Measurements from ENCODE around the gene OR52E8. TPM values are rescaled to one million over a fixed set of nuclear protein-coding genes. Genes with fewer than 3 reads are reported as not detected.

OR52E8 gene
- total RNA-seq (not detected in 2 replicates), polyA plus RNA-seq (not detected in 2 replicates)

- Histone ChIP-seq H3K27ac (no peak within 1 kb of the TSS), H3K9me3 (ENCODE audit: low read depth) (no peaks in the 10 kb centered on the region), H3K79me2 (no peaks in the 10 kb centered on the region), H3K4me3 (no peak within 1 kb of the TSS), H3K27me3 (no peaks in the 10 kb centered on the region), H3K4me1 (ENCODE audit: insufficient read depth) (no peaks in the 10 kb centered on the region), H3K36me3 (replicated peaks; ENCODE audit: insufficient read depth, low read depth) (no peaks in the 10 kb centered on the region), H3K4me2 (no peak within 1 kb of the TSS), H2AFZ (no peak within 1 kb of the TSS), H4K20me1 (ENCODE audit: insufficient read depth, poor library complexity, severe bottlenecking) (no peaks in the 10 kb centered on the region), H3K9me2 (replicated peaks; ENCODE audit: insufficient read depth) (no peaks in the 10 kb centered on the region)
- TF ChIP-seq EZH2phosphoT487 (IDR thresholded peaks at IDR 0.05; ENCODE audit: low read depth, severe bottlenecking, unreplicated experiment) = no peak
- TF ChIP-seq CTCF (IDR thresholded peaks at IDR 0.05; ENCODE audit: poor library complexity) = no peak
- TF ChIP-seq EZH2 (IDR thresholded peaks at IDR 0.05; ENCODE audit: borderline replicate concordance) = no peak
- DNase-seq (ENCODE audit: low spot score) = no peak
- 90% methylated on average over 3 of the region's 3 CpGs for WGBS (ENCODE audit: low lambda C conversion rate, missing lambda C conversion rate)
Observed at GRCh38 chr11:5857590-5857989, at the start of gene OR52E8. Gene OR52E8, minus strand, starts transcription at chr11:5857690. Its CDS starts 0 bp downstream, at chr11:5857690.

GRCh38 chr11:5899534-5899933, 42.0 kb upstream of the OR52E8 start:
- H3K4me1 ChIP-seq (ENCODE audit: insufficient read depth) = no peaks in the 10 kb centered on the region
- no peaks in the 10 kb centered on the region for H3K36me3 ChIP-seq (replicated peaks; ENCODE audit: insufficient read depth, low read depth)
- no peaks in the 10 kb centered on the region for H3K79me2 ChIP-seq
- H3K9me3 ChIP-seq (ENCODE audit: low read depth) = no peaks in the 10 kb centered on the region
- no peaks in the 10 kb centered on the region for H3K9me2 ChIP-seq (replicated peaks; ENCODE audit: insufficient read depth)
- H3K4me3 ChIP-seq = no peak overlapping the region
- no peak for TF ChIP-seq CTCF (IDR thresholded peaks at IDR 0.05; ENCODE audit: poor library complexity)
- TF ChIP-seq EZH2 (IDR thresholded peaks at IDR 0.05; ENCODE audit: borderline replicate concordance) = no peak
- TF ChIP-seq EZH2phosphoT487 (IDR thresholded peaks at IDR 0.05; ENCODE audit: low read depth, severe bottlenecking, unreplicated experiment) = no peak
- no peak overlapping the region for H3K4me2 ChIP-seq
- no peak overlapping the region for H3K27ac ChIP-seq
- H4K20me1 ChIP-seq (ENCODE audit: insufficient read depth, poor library complexity, severe bottlenecking) = no peaks in the 10 kb centered on the region
- 71% methylated on average over 2 of the region's 2 CpGs for WGBS (ENCODE audit: low lambda C conversion rate, missing lambda C conversion rate)
- no peak overlapping the region for H2AFZ ChIP-seq
- no peaks in the 10 kb centered on the region for H3K27me3 ChIP-seq
- DNase-seq (ENCODE audit: low spot score) = no peak

GRCh38 chr11:5892908-5893307, 35.4 kb upstream of the OR52E8 start, which contains the start of gene OR52E5:
Gene OR52E5, plus strand, starts transcription at chr11:5893208. Its CDS starts 7,569 bp downstream, at chr11:5900777.
- Histone ChIP-seq H3K9me2 (replicated peaks; ENCODE audit: insufficient read depth) (no peaks in the 10 kb centered on the region), H3K9me3 (ENCODE audit: low read depth) (no peaks in the 10 kb centered on the region), H3K4me3 (no peak within 1 kb of the TSS), H3K4me2 (no peak within 1 kb of the TSS), H3K27ac (no peak within 1 kb of the TSS), H4K20me1 (ENCODE audit: insufficient read depth, poor library complexity, severe bottlenecking) (no peaks in the 10 kb centered on the region), H3K4me1 (ENCODE audit: insufficient read depth) (no peaks in the 10 kb centered on the region), H3K27me3 (peaks cover 4% of the 10 kb centered on the region), H2AFZ (no peak within 1 kb of the TSS), H3K36me3 (replicated peaks; ENCODE audit: insufficient read depth, low read depth) (no peaks in the 10 kb centered on the region), H3K79me2 (no peaks in the 10 kb centered on the region)
- no peak for DNase-seq (ENCODE audit: low spot score)
- WGBS (ENCODE audit: low lambda C conversion rate, missing lambda C conversion rate) = 82% methylated on average over 3 of the region's 3 CpGs
- TF ChIP-seq CTCF (IDR thresholded peaks at IDR 0.05; ENCODE audit: poor library complexity) (no peak), EZH2 (IDR thresholded peaks at IDR 0.05; ENCODE audit: borderline replicate concordance) (no peak), EZH2phosphoT487 (IDR thresholded peaks at IDR 0.05; ENCODE audit: low read depth, severe bottlenecking, unreplicated experiment) (no peak)
